MM.1S (cell line): ENCODE data around the gene CHST3.

Source experiments
- CTCF ChIP-seq: fragments of 300-600 bp; sonication (generic); IDR thresholded peaks from 2 replicates; pipeline ENCODE4 v1.5.1; 2016; ENCODE audit warnings: antibody characterized with exemption, low read length, mixed read lengths
- EZH2 ChIP-seq: fragments of 300-600 bp; sonication (generic); optimal IDR thresholded peaks from 2 replicates; pipeline ENCODE3; 2017; ENCODE audit warnings: low read depth, mild to moderate bottlenecking, antibody characterized with exemption, low read length, mixed read lengths
- EZH2phosphoT487 ChIP-seq: fragments of 300-600 bp; sonication (generic); IDR thresholded peaks from 2 replicates; pipeline ENCODE4 v1.6.1; 2018; ENCODE audit warnings: antibody characterized with exemption, low read length

- no peak for TF ChIP-seq CTCF
- TF ChIP-seq EZH2, result no peak
- no peak for TF ChIP-seq EZH2phosphoT487
These were observed 77.3 kb downstream of the CHST3 start for GRCh38 chr10:72041491-72041890.
